GM12875 (cell line): Measurements from ENCODE around the gene ST13.
"Not testable (repeated sequence)": the region's sequence is repeated elsewhere in the genome, so short reads cannot be mapped to it uniquely, and the experiment has no call there.

ENCODE experiments used
- H3K4me3 ChIP-seq: one replicate; pipeline ENCODE4 v1.5.1; 2011; ENCODE audit warnings: low read depth, low read length, control low read depth
- TF ChIP-seq, protein P1 (sequence below): IDR thresholded peaks from 2 replicates; pipeline ENCODE4 v1.5.1; 2011; ENCODE audit warnings: low read depth, mild to moderate bottlenecking, control low read depth, inconsistent platforms, low read length, moderate library complexity, borderline replicate concordance; ENCODE audit not compliant: insufficient read depth

The ST13 gene

DNA sequence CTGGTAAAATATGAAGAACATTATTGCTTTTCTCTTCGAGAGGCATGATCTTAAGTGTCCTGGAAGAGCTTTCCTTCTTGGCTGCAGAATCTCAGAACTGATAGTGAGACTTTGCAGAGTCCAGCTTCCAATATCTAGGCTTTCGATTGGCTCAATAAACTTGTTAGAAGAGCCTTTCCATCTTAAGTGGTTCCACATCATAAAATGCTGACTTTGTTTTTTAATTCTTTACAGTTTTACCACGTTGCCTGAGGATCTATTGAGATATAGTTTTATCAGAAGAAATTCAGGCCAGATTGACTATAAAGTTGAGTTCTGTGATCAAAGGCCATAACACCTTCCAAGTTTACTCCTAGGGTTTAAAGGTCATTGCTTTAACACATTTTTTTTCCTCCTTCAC is 21.0 kb upstream of the ST13 start:
- H3K4me3 ChIP-seq, result no peak overlapping the region
- TF ChIP-seq, protein P1, sequence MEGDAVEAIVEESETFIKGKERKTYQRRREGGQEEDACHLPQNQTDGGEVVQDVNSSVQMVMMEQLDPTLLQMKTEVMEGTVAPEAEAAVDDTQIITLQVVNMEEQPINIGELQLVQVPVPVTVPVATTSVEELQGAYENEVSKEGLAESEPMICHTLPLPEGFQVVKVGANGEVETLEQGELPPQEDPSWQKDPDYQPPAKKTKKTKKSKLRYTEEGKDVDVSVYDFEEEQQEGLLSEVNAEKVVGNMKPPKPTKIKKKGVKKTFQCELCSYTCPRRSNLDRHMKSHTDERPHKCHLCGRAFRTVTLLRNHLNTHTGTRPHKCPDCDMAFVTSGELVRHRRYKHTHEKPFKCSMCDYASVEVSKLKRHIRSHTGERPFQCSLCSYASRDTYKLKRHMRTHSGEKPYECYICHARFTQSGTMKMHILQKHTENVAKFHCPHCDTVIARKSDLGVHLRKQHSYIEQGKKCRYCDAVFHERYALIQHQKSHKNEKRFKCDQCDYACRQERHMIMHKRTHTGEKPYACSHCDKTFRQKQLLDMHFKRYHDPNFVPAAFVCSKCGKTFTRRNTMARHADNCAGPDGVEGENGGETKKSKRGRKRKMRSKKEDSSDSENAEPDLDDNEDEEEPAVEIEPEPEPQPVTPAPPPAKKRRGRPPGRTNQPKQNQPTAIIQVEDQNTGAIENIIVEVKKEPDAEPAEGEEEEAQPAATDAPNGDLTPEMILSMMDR, result no peak

DNA sequence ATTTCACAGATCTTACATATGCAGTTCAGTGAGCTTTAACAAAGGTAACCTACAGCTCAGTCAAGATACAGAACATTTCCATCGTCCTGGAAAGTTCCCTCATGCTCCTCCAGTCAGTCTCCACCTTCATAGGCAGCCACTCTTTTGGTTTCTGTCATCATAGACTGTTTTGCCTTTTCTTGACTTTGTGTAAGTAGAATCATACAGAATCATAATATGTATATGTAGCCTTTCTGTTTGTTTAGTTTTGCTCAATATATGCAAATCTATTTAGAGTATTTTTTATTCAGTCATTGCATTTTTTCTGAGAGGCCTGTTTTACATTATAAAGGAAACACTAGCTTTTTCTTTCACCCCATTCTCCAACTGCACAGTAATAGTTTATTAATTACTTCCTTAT is 20.5 kb upstream of the ST13 start:
- TF ChIP-seq, protein P1, result no peak
- H3K4me3 ChIP-seq, result no peak overlapping the region

DNA sequence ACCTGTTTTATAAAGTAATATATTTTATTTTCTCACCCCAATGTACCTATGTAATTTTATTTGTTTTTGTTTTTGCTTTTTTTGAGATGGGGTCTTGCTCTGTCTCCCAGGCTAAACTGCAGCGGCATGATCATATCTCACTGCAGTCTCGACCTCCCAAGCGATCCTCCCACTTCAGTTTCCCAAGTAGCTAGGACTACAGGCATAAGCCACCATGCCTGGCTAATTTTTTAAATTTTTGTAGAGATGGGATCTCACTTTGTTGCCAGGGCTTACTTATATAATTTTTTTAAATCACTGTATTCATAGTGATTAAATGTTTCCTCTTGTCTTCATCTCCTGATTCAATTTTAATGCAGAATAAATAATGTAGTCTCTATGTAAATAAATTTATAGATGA is 18.7 kb upstream of the ST13 start:
- no peak overlapping the region for H3K4me3 ChIP-seq
- TF ChIP-seq, protein P1, result no peak

DNA sequence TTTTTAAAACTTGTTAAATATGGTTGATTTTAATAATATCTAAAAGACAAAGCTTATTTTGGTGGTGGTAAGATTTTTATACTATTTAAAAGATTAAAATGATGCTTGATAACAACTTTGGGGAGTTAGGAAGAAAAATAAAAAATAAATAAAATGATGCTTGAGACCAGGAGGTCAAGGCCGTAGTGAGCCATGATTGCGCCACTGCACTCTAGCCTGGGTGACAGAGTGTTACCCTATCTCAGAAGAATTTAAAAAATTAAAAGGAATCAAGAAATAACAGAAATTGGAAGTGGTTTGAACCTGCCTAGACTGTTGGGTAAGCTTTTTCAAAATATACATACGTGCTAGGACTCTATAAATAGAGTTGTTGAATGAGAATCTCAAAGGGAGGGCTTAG is 17.6 kb upstream of the ST13 start:
- no peak overlapping the region for H3K4me3 ChIP-seq
- TF ChIP-seq, protein P1, result no peak

DNA sequence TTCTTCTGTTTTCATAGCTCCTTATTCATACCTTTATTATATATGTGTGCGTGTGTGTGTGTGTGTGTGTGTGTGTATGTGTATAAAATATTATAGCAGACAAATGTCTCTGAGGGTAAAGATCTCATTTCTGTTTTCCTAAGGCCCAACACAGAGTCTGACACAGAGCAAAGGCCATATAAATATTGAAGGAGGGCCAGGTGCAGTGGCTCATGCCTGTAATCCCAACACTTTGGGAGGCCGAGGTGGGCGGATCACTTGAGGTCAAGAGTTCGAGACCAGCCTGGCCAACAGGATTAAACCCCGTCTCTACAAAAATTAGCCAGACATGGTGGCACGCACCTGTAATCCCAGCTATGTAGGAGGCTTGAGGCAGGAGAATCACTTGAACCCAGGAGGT is 11.9 kb upstream of the ST13 start:
- not testable (repeated sequence) for H3K4me3 ChIP-seq

DNA sequence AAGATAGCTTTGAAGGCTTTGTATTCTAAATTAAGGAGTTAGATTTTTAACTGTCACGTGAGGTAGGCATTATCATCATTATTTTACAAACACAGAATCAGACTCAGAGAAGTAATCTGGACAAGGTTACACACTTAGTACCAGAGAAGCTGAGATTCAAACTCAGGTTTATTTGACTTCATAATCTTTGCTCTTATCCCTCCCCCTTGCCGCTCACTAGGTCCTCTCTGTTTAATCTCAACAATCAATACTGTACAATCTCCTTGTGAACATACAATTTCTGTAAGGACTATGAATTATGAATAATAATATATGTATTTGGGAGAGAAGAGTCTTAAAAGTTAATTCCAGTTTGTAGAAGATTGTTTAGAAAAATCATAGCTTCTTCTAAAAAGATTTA is 10.7 kb upstream of the ST13 start:
- TF ChIP-seq, protein P1, result no peak
- H3K4me3 ChIP-seq, result no peak overlapping the region

DNA sequence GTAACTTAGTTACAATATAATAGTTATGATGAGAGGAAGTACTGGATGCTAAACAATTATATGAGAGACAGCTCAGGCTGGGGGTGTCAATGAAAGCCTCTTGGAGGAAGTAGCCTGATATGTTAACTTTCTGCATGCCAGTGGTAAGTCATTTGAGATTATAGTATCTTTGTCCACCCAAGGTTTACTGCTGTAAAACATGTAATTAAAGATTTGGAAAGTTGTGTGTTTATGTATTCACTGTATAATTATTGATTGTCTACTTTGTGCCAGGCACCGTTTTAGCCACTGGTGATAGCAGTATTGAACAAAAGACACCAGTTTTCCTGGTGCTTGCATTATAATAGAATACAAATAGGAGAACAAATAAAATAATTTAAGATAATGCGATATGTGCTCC is 6.1 kb upstream of the ST13 start:
- no peak overlapping the region for H3K4me3 ChIP-seq
- TF ChIP-seq, protein P1, result no peak

DNA sequence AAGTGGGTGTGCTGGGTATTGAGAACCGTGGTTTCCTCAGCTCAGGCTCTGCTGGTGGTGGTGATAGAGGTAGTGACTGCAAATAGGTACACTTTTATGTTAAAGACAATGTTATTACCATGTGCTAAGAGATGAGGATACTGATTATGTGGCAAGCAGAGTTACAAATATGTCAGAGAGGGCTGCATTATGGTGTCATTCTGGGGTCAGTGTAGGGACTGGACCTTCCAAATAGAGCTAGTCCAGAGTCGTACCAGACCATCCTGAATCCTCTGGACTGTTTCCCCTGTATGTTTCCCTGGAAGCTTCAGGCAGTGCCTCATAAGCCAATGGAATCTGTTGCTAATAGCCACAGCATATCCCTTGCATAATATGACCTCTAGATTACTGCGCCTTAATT is 5.6 kb upstream of the ST13 start, which contains the start of gene DNAJB7:
DNAJB7 (minus strand) TSS at position 101 of the 400 bp plus-strand sequence. CDS start 119 bp downstream, outside the sequence.
- H3K4me3 ChIP-seq, result no peak within 1 kb of the TSS
- TF ChIP-seq, protein P1, result no peak
